ENCODE measurements around the gene LMF2.

DNA sequence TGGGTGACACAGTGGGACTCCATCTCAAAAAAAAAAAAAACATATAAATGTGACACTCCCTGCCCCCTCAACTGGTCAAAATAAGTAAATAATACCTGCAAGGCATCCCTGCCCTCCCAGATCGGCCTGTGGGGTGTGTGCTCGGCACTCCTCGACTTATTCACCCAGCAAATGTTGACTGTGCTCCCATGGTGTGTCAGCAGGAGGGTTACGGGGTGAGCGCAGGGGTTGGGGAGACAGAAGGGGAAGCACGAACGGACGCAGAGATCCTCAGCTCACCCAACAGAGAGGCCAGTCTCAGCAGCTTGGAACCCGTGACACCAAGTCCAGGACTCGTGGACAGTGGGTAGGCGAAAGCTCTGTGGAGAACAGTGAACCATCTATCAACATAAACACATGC, 27.8 kb downstream of the LMF2 start:
- TF ChIP-seq, protein P1, sequence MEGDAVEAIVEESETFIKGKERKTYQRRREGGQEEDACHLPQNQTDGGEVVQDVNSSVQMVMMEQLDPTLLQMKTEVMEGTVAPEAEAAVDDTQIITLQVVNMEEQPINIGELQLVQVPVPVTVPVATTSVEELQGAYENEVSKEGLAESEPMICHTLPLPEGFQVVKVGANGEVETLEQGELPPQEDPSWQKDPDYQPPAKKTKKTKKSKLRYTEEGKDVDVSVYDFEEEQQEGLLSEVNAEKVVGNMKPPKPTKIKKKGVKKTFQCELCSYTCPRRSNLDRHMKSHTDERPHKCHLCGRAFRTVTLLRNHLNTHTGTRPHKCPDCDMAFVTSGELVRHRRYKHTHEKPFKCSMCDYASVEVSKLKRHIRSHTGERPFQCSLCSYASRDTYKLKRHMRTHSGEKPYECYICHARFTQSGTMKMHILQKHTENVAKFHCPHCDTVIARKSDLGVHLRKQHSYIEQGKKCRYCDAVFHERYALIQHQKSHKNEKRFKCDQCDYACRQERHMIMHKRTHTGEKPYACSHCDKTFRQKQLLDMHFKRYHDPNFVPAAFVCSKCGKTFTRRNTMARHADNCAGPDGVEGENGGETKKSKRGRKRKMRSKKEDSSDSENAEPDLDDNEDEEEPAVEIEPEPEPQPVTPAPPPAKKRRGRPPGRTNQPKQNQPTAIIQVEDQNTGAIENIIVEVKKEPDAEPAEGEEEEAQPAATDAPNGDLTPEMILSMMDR (IDR thresholded peaks at IDR 0.05; ENCODE audit: control extremely low read depth in 1 of 3, insufficient read depth in 1 of 3, low read depth in 1 of 3, low read length in 3 of 3): no peak
- TF ChIP-seq NRF1 (IDR thresholded peaks at IDR 0.05; ENCODE audit: low read depth, low read length) (no peak), HDAC2 (IDR thresholded peaks at IDR 0.05; ENCODE audit: borderline replicate concordance in 1 of 2, low read depth in 2 of 2, low read length in 2 of 2) (no peak), TBP (IDR thresholded peaks at IDR 0.05; ENCODE audit: low read depth, low read length) (no peak), POLR2AphosphoS5 (IDR thresholded peaks at IDR 0.05; ENCODE audit: low read depth, low read length) (no peak), POLR2A (IDR thresholded peaks at IDR 0.05; ENCODE audit: control extremely low read depth in 1 of 2, low read depth in 2 of 2, low read length in 2 of 2) (no peak), BRCA1 (IDR thresholded peaks at IDR 0.05; ENCODE audit: low read depth, low read length) (no peak), GABPA (IDR thresholded peaks at IDR 0.05; ENCODE audit: borderline replicate concordance, insufficient read depth, low read length) (no peak)
- TF ChIP-seq, protein P2, sequence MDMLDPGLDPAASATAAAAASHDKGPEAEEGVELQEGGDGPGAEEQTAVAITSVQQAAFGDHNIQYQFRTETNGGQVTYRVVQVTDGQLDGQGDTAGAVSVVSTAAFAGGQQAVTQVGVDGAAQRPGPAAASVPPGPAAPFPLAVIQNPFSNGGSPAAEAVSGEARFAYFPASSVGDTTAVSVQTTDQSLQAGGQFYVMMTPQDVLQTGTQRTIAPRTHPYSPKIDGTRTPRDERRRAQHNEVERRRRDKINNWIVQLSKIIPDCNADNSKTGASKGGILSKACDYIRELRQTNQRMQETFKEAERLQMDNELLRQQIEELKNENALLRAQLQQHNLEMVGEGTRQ (IDR thresholded peaks at IDR 0.05; ENCODE audit: low read length): no peak
- TF ChIP-seq, protein P3, sequence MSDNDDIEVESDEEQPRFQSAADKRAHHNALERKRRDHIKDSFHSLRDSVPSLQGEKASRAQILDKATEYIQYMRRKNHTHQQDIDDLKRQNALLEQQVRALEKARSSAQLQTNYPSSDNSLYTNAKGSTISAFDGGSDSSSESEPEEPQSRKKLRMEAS (IDR thresholded peaks at IDR 0.05): no peak
- TF ChIP-seq, protein P4, sequence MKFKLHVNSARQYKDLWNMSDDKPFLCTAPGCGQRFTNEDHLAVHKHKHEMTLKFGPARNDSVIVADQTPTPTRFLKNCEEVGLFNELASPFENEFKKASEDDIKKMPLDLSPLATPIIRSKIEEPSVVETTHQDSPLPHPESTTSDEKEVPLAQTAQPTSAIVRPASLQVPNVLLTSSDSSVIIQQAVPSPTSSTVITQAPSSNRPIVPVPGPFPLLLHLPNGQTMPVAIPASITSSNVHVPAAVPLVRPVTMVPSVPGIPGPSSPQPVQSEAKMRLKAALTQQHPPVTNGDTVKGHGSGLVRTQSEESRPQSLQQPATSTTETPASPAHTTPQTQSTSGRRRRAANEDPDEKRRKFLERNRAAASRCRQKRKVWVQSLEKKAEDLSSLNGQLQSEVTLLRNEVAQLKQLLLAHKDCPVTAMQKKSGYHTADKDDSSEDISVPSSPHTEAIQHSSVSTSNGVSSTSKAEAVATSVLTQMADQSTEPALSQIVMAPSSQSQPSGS (IDR thresholded peaks at IDR 0.05; ENCODE audit: low read length): no peak

All from H1 (cell line).